H1 (cell line): ENCODE data around the gene SNCAIP. TPM values are rescaled to one million over a fixed set of nuclear protein-coding genes. Genes with fewer than 3 reads are reported as not detected.

ENCODE experiments used
- CTCF ChIA-PET: fragments of 300-600 bp; sonication (Branson Sonifier 250); formaldehyde crosslinking; loops from one replicate; lab custom pipeline; 2021; ENCODE audit not compliant: partially characterized antibody; lab: Charles Lee
- POLR2A ChIA-PET: fragments of 300-600 bp; sonication (Branson Sonifier 250); formaldehyde crosslinking; loops from one replicate; lab custom pipeline; 2021; ENCODE audit warnings: inconsistent platforms; ENCODE audit not compliant: partially characterized antibody; lab: Charles Lee
- DNase-seq, 2 experiments: peaks; one replicate each; pipeline versions ENCODE4 v3.0.0 to v3.0.0-alpha.2; 2010 to 2022; ENCODE audit warnings: low spot score in 2 of 2, low read depth in 1 of 2, mixed read lengths in 1 of 2
- FAIRE-seq: peaks from 2 replicates; lab custom pipeline; 2011; peaks lifted over from hg19 to GRCh38; lab: Jason Lieb, UNC
- H2AFZ ChIP-seq: 2 replicates; pipeline ENCODE4 v1.8.1; 2012; ENCODE audit warnings: low read length, inconsistent platforms
- H2AK5ac ChIP-seq: 2 replicates; pipeline ENCODE4 v1.6.1; 2013; ENCODE audit warnings: low read depth, low read length
- H2BK120ac ChIP-seq: replicated peaks from 2 replicates; pipeline ENCODE3; 2013; ENCODE audit warnings: low read depth, low read length, inconsistent platforms
- H2BK12ac ChIP-seq: 2 replicates; pipeline ENCODE4 v1.6.1; 2013; ENCODE audit warnings: low read depth, low read length
- H2BK15ac ChIP-seq: 2 replicates; pipeline ENCODE4 v1.6.1; 2013; ENCODE audit warnings: low read length
- H2BK20ac ChIP-seq: 2 replicates; pipeline ENCODE4 v1.6.1; 2013; ENCODE audit warnings: low read length
- H2BK5ac ChIP-seq: 2 replicates; pipeline ENCODE4 v1.6.1; 2013; ENCODE audit warnings: low read depth, low read length
- H3K14ac ChIP-seq: 2 replicates; pipeline ENCODE4 v1.6.1; 2013; ENCODE audit warnings: inconsistent platforms; ENCODE audit not compliant: insufficient read length
- H3K18ac ChIP-seq: 2 replicates; pipeline ENCODE4 v1.6.1; 2013; ENCODE audit warnings: low read length; ENCODE audit errors: extremely low read depth
- H3K23ac ChIP-seq: 2 replicates; pipeline ENCODE4 v1.6.1; 2013; ENCODE audit warnings: inconsistent platforms; ENCODE audit not compliant: insufficient read length
- H3K23me2 ChIP-seq: 2 replicates; pipeline ENCODE4 v1.6.1; 2013; ENCODE audit warnings: low read depth, low read length
- H3K27ac ChIP-seq: 2 replicates; pipeline ENCODE4 v1.6.1; 2011; ENCODE audit warnings: low read depth, low read length, inconsistent platforms
- H3K27me3 ChIP-seq, 4 experiments: replicated peaks in 1 of 4; 1 replicate in 1 of 4; 2 replicates in 3 of 4; pipeline versions ENCODE4 v1.6.1 to v1.8.1; 2011 to 2013; ENCODE audit warnings: low read length in 3 of 4, mild to moderate bottlenecking in 3 of 4, inconsistent platforms in 2 of 4, mixed read lengths in 2 of 4, moderate library complexity in 1 of 4; ENCODE audit not compliant: control insufficient read depth in 3 of 4, insufficient read depth in 3 of 4; ENCODE audit errors: extremely low read depth in 1 of 4
- H3K36me3 ChIP-seq, 4 experiments: 2 replicates each; pipeline versions ENCODE4 v1.6.1 to v1.8.1; 2011 to 2013; ENCODE audit warnings: mild to moderate bottlenecking in 4 of 4, low read length in 3 of 4, moderate library complexity in 2 of 4, control low read depth in 1 of 4, inconsistent platforms in 1 of 4; ENCODE audit not compliant: insufficient read depth in 4 of 4, control insufficient read depth in 2 of 4
- H3K4ac ChIP-seq: replicated peaks from 2 replicates; pipeline ENCODE3; 2013; ENCODE audit warnings: low read length, low read depth, mixed read lengths, inconsistent platforms; ENCODE audit not compliant: insufficient read length
- H3K4me1 ChIP-seq, 4 experiments: replicated peaks in 1 of 4; 1 replicate in 1 of 4; 2 replicates in 3 of 4; pipeline versions ENCODE4 v1.6.1 to v1.8.1; 2011 to 2013; ENCODE audit warnings: low read length in 3 of 4, inconsistent platforms in 2 of 4, mixed read lengths in 1 of 4; ENCODE audit not compliant: insufficient read depth in 4 of 4, control insufficient read depth in 3 of 4
- H3K4me2 ChIP-seq, 2 experiments: 2 replicates each; pipeline versions ENCODE4 v1.6.1 to v1.8.1; 2011 to 2013; ENCODE audit warnings: low read depth in 2 of 2, low read length in 2 of 2, control low read depth in 1 of 2, inconsistent platforms in 1 of 2, mild to moderate bottlenecking in 1 of 2; ENCODE audit not compliant: insufficient read depth in 1 of 2
- H3K4me3 ChIP-seq, 4 experiments: fragments of 200-600, 300-600 bp in 1 of 4; sonication (generic), shearing (Covaris generic), sonication (Bioruptor Twin) in 1 of 4; 2 replicates each; pipeline versions ENCODE4 v1.5.1 to v1.8.1; 2011 to 2016; ENCODE audit warnings: low read length in 4 of 4, low read depth in 3 of 4, control low read depth in 2 of 4, inconsistent platforms in 2 of 4, mild to moderate bottlenecking in 2 of 4, mixed read lengths in 1 of 4, moderate library complexity in 1 of 4; ENCODE audit not compliant: insufficient read depth in 2 of 4; ENCODE audit errors: extremely low read depth in 1 of 4
- H3K56ac ChIP-seq: replicated peaks from 2 replicates; pipeline ENCODE3; 2013; ENCODE audit warnings: low read depth, mild to moderate bottlenecking, mixed read lengths, low read length, inconsistent platforms; ENCODE audit not compliant: insufficient read length
- H3K79me1 ChIP-seq: 2 replicates; pipeline ENCODE4 v1.6.1; 2013; ENCODE audit warnings: low read depth, low read length, control low read depth
- H3K79me2 ChIP-seq, 2 experiments: 2 replicates each; pipeline versions ENCODE4 v1.6.1 to v1.8.1; 2012 to 2013; ENCODE audit warnings: low read length in 2 of 2, mild to moderate bottlenecking in 2 of 2, inconsistent platforms in 1 of 2; ENCODE audit not compliant: insufficient read depth in 2 of 2, control insufficient read depth in 1 of 2
- H3K9ac ChIP-seq, 4 experiments: replicated peaks in 1 of 4; 1 replicate in 1 of 4; 2 replicates in 3 of 4; pipeline versions ENCODE4 v1.6.1 to v1.8.1; 2011 to 2013; ENCODE audit warnings: low read depth in 3 of 4, low read length in 3 of 4, control low read depth in 2 of 4, mild to moderate bottlenecking in 2 of 4, moderate library complexity in 2 of 4, inconsistent platforms in 1 of 4; ENCODE audit errors: extremely low read depth in 1 of 4
- H3K9me3 ChIP-seq, 2 experiments: 2 replicates each; pipeline versions ENCODE4 v1.6.1 to v1.8.1; 2012 to 2013; ENCODE audit warnings: mild to moderate bottlenecking in 2 of 2, moderate library complexity in 2 of 2, control low read depth in 1 of 2, inconsistent platforms in 1 of 2, low read depth in 1 of 2, low read length in 1 of 2, mixed read lengths in 1 of 2; ENCODE audit not compliant: insufficient read depth in 2 of 2
- H4K20me1 ChIP-seq, 2 experiments: replicated peaks in 1 of 2; 2 replicates each; pipeline versions ENCODE3 to v1.8.1; 2011 to 2013; ENCODE audit warnings: inconsistent platforms in 2 of 2, low read length in 2 of 2, mild to moderate bottlenecking in 1 of 2; ENCODE audit not compliant: insufficient read depth in 2 of 2, control insufficient read depth in 1 of 2
- H4K5ac ChIP-seq: 2 replicates; pipeline ENCODE4 v1.6.1; 2013; ENCODE audit warnings: low read length, low read depth, mixed read lengths, inconsistent platforms; ENCODE audit not compliant: insufficient read length
- H4K8ac ChIP-seq: 2 replicates; pipeline ENCODE4 v1.8.0; 2013; ENCODE audit warnings: mild to moderate bottlenecking, moderate library complexity, low read length, inconsistent platforms; ENCODE audit not compliant: insufficient read depth; ENCODE audit errors: extremely low read depth
- H4K91ac ChIP-seq: replicated peaks from 2 replicates; pipeline ENCODE3; 2013; ENCODE audit warnings: low read length, mixed read lengths, inconsistent platforms; ENCODE audit not compliant: insufficient read length
- BCL11A ChIP-seq, 2 experiments: IDR thresholded peaks; one replicate each; pipeline ENCODE4 v1.6.1; 2011; ENCODE audit warnings: low read depth in 2 of 2, low read length in 2 of 2, mild to moderate bottlenecking in 2 of 2
- CBX5 ChIP-seq: fragments of 300-800, 300-1000 bp; sonication (generic); IDR thresholded peaks from 2 replicates; pipeline ENCODE4 v1.7.1; 2016; ENCODE audit warnings: antibody characterized with exemption, low read length, low read depth
- CREB1 ChIP-seq: IDR thresholded peaks from 2 replicates; pipeline ENCODE4 v1.6.1; 2012; ENCODE audit warnings: inconsistent platforms
- CTCF ChIP-seq, 3 experiments: IDR thresholded peaks; 1 replicate in 2 of 3; 2 replicates in 1 of 3; pipeline versions ENCODE4 v1.5.1 to v1.6.1; 2011; ENCODE audit warnings: low read length in 3 of 3, mild to moderate bottlenecking in 3 of 3, inconsistent platforms in 2 of 3, low read depth in 1 of 3, moderate library complexity in 1 of 3; ENCODE audit not compliant: insufficient read depth in 1 of 3; ENCODE audit errors: control extremely low read depth in 1 of 3
- FOSL1 ChIP-seq: IDR thresholded peaks from 2 replicates; pipeline ENCODE4 v1.6.1; 2011; ENCODE audit warnings: mild to moderate bottlenecking, low read depth, low read length, moderate library complexity; ENCODE audit not compliant: insufficient read depth
- RNF2 ChIP-seq: fragments of 200-900, 300-1000 bp; sonication (generic); IDR thresholded peaks from 2 replicates; pipeline ENCODE4 v1.7.1; 2016; ENCODE audit warnings: borderline replicate concordance, low read depth, mild to moderate bottlenecking, antibody characterized with exemption, low read length; ENCODE audit not compliant: poor library complexity, severe bottlenecking; ENCODE audit errors: missing control alignments
- SIN3A ChIP-seq, 2 experiments: IDR thresholded peaks in 1 of 2; conservative IDR thresholded peaks in 1 of 2; 2 replicates each; pipeline ENCODE4 v1.6.1; 2011 to 2012; ENCODE audit warnings: low read length in 2 of 2, improper control_type of control experiment in 1 of 2, low read depth in 1 of 2, mild to moderate bottlenecking in 1 of 2
- USF2 ChIP-seq: IDR thresholded peaks from 2 replicates; pipeline ENCODE4 v1.6.1; 2011; ENCODE audit warnings: low read length, improper control_type of control experiment
- WGBS, 2 experiments: shearing (Covaris generic) in 1 of 2; methylation state at CpG; one replicate each; pipeline versions ENCODE4 v1.1.6 to v1.1.7; 2013 to 2015; ENCODE audit warnings: low lambda C conversion rate in 2 of 2, mixed read lengths in 2 of 2, inconsistent platforms in 1 of 2, low coverage in 1 of 2, missing lambda C conversion rate in 1 of 2; ENCODE audit not compliant: insufficient replicate concordance in 2 of 2, insufficient coverage in 1 of 2, insufficient read length in 1 of 2; ENCODE audit errors: extremely low coverage in 1 of 2, missing lambda C conversion rate in 1 of 2; 5-methylcytosine and 5-hydroxymethylcytosine counted together
- polyA plus RNA-seq, 7 experiments: library from polyadenylated mRNA; depleted of rRNA in 3 of 7; stranded (reverse) in 5 of 7; unstranded in 2 of 7; fragments of >200 nt in 5 of 7; fragments of 200-250 nt in 2 of 7; gene quantifications; 1 replicate in 5 of 7; 2 replicates in 1 of 7; 4 replicates in 1 of 7; pipeline versions ENCODE4 v1.2.1 to v1.2.3, GENCODE V29; 2011 to 2013; ENCODE audit warnings: missing spikeins in 2 of 7, mixed read lengths in 2 of 7
- total RNA-seq: library from RNA; stranded (reverse); fragmentation: NEBNext Ultra II Directional; extraction: Animal tissue kit (Norgen Biotek cat#: 25700); gene quantifications from 2 replicates; pipeline ENCODE4 v1.2.1, GENCODE V29; 2021

Gene SNCAIP
- total and polyA plus RNA-seq, 2 of the 8 experiments (the other 6 are each of a cell fraction or from before 2014, with no cell fraction given), result 3.9 to 9.0 TPM

DNA sequence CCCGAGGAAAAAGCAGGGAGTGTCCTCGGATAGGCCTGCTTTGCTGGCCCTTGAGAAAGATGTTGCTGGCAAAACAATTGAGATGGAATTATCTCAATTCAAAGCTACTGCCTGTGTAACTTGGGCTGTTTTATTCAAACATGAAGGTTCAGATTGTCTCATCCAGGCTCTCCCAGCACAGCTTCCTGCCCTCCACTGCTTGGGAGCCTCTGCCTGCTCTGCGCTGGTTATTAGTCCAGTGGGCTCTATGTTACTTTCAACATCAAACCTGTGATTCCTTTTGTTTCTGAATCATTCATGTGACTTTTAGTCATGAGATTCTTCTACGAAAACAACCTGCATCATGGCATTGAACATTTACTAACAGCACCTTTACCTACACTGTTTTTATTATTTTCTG, 123.2 kb downstream of the SNCAIP start:
- Histone ChIP-seq H3K36me3 (no peaks in the 10 kb centered on the region), H3K79me2 (no peaks in the 10 kb centered on the region), H2BK5ac (0 out of 2 replicates have a peak overlapping the region, but pooled peaks have one; percentile 14), H3K4ac (no peak overlapping the region), H3K9ac (no peak overlapping the region), H3K14ac (no peak overlapping the region), H3K27ac (no peak overlapping the region), H3K79me1 (no peaks in the 10 kb centered on the region), H4K20me1 (no peaks in the 10 kb centered on the region), H3K27me3 (no peaks in the 10 kb centered on the region), H3K56ac (no peak overlapping the region), H4K8ac (no peak overlapping the region), H2BK12ac (no peak overlapping the region), H2BK20ac (no peak overlapping the region), H3K23ac (no peak overlapping the region), H4K91ac (no peak overlapping the region), H3K18ac (no peak overlapping the region), H2BK15ac (no peak overlapping the region), H3K9me3 (no peaks in the 10 kb centered on the region), H2AFZ (0 out of 2 replicates have a peak overlapping the region, but pooled peaks have one; percentile 4), H3K4me3 (no peak overlapping the region), H4K5ac (no peak overlapping the region), H2BK120ac (no peak overlapping the region), H3K4me1 (peaks cover 0 to 5% (median 1%) of the 10 kb centered on the region in 4 experiments; a peak in 3 of 7 replicates), H3K23me2 (no peaks in the 10 kb centered on the region), H3K4me2 (no peak overlapping the region), H2AK5ac (no peak overlapping the region)
- ChIA-PET POLR2A (no interaction called here), CTCF (interaction anchor here (0.9 kb wide), 1 partner anchor 8 kb away, joined by 3 read pairs; no protein-coding TSS in a partner anchor)
- FAIRE-seq (no peak), DNase-seq (no peak)
- 87% methylated on average over 4 of the region's 4 CpGs; no CpG with 5 or more reads in 1 of the 2 experiments for WGBS, 2 experiments
- no peak for TF ChIP-seq SIN3A (conservative IDR thresholded peaks at IDR 0.05 in 1 of 2, IDR thresholded peaks at IDR 0.05 in 1 of 2; ENCODE audit: low read depth in 1 of 2, low read length in 2 of 2)
- no peak for TF ChIP-seq FOSL1
- TF ChIP-seq CTCF (IDR thresholded peaks at IDR 0.05; ENCODE audit: control extremely low read depth in 1 of 3, insufficient read depth in 1 of 3, low read depth in 1 of 3, low read length in 3 of 3), result no peak
- no peak for TF ChIP-seq RNF2
- TF ChIP-seq CREB1, result no peak
- TF ChIP-seq CBX5, result no peak
- TF ChIP-seq BCL11A (IDR thresholded peaks at IDR 0.05; ENCODE audit: low read depth in 2 of 2, low read length in 2 of 2), result no peak
- TF ChIP-seq USF2, result no peak
